Thoracic aorta (tissue), 2 donors: Measurements from ENCODE around the gene KIFC3. TPM values are rescaled to one million over a fixed set of nuclear protein-coding genes. Genes with fewer than 3 reads are reported as not detected.
"Not testable (repeated sequence)": the region's sequence is repeated elsewhere in the genome, so short reads cannot be mapped to it uniquely, and the experiment has no call there.

Experiments used
- ATAC-seq: fragments of 150-250 bp; one replicate; pipeline ENCODE4 v1.8.0; 2017; ENCODE audit warnings: low read depth; ENCODE audit not compliant: insufficient number of reproducible peaks, low FRiP score
- DNase-seq: peaks from one replicate; pipeline ENCODE4 v3.0.0-alpha.2; 2020; ENCODE audit warnings: low spot score
- H3K27ac ChIP-seq, 2 donors: fragments of 200-600 bp; sonication (generic); 1 replicate in 1 of 2; 2 replicates in 1 of 2; pipeline ENCODE4 v1.5.1; 2016; ENCODE audit warnings: mild to moderate bottlenecking in 2 of 2, moderate library complexity in 2 of 2
- H3K27me3 ChIP-seq: fragments of 200-600 bp; sonication (generic); replicated peaks from 2 replicates; pipeline ENCODE4 v1.6.0; 2016; ENCODE audit warnings: mild to moderate bottlenecking; ENCODE audit not compliant: insufficient read depth
- H3K36me3 ChIP-seq: fragments of 200-600 bp; sonication (generic); one replicate; pipeline ENCODE4 v1.5.1; 2016
- H3K4me1 ChIP-seq, 2 donors: fragments of 200-600 bp; sonication (generic); 1 replicate in 1 of 2; 2 replicates in 1 of 2; pipeline versions ENCODE4 v1.5.1 to v1.6.0; 2016; ENCODE audit warnings: low read depth in 2 of 2, mild to moderate bottlenecking in 1 of 2; ENCODE audit not compliant: control insufficient read depth in 1 of 2
- H3K4me3 ChIP-seq: fragments of 200-600 bp; sonication (generic); 2 replicates; pipeline ENCODE4 v1.5.1; 2016; ENCODE audit warnings: mild to moderate bottlenecking
- H3K9me3 ChIP-seq: fragments of 200-600 bp; sonication (generic); 2 replicates; pipeline ENCODE4 v1.5.1; 2016
- CTCF ChIP-seq: fragments of 200-600 bp; sonication (generic); IDR thresholded peaks from one replicate; pipeline ENCODE4 v1.5.1; 2019; ENCODE audit warnings: antibody characterized with exemption
- total RNA-seq, 2 donors: library from RNA; depleted of rRNA; stranded (reverse); fragments of >200 nt; gene quantifications; one replicate each; pipeline versions ENCODE4 v1.1.0 to v1.2.3, GENCODE V29; 2016

The KIFC3 gene
- total RNA-seq: 100 to 1,000 TPM; 109 to 123 TPM

GRCh38 chr16:57802341-57803133 lies at the start of gene KIFC3:
TSS of gene KIFC3 (minus strand) at chr16:57802491. CDS start at chr16:57798243, 4,248 bp downstream.
- H3K27me3 ChIP-seq: no peaks in the 10 kb centered on the region
- peak within 1 kb of the TSS; percentile 84 to 87 for H3K27ac ChIP-seq
- no peak for TF ChIP-seq CTCF
- peak within 1 kb of the TSS; percentile 87 for H3K4me3 ChIP-seq
- no peaks in the 10 kb centered on the region for H3K9me3 ChIP-seq
- H3K4me1 ChIP-seq: peaks cover 29 to 49% of the 10 kb centered on the region in 2 donors
- ATAC-seq (peak; percentile 74), DNase-seq (peak; percentile 65)
- no peaks in the 10 kb centered on the region for H3K36me3 ChIP-seq

- ATAC-seq: no peak
- TF ChIP-seq CTCF: no peak
- Histone ChIP-seq H3K4me1 (no peaks in the 10 kb centered on the region), H3K4me3 (no peak overlapping the region), H3K27me3 (no peaks in the 10 kb centered on the region), H3K27ac (no peak overlapping the region), H3K36me3 (no peaks in the 10 kb centered on the region), H3K9me3 (no peaks in the 10 kb centered on the region)
- no peak for DNase-seq
Observed at GRCh38 chr16:57848181-57848580, 45.9 kb upstream of the KIFC3 start.

- not testable (repeated sequence) for H3K36me3 ChIP-seq, H3K4me1 ChIP-seq, H3K27ac ChIP-seq, DNase-seq, H3K27me3 ChIP-seq, H3K4me3 ChIP-seq, H3K9me3 ChIP-seq, ATAC-seq
Observed at GRCh38 chr16:57846931-57847330, 44.6 kb upstream of the KIFC3 start.

- no peak for ATAC-seq
- no peaks in the 10 kb centered on the region for H3K27me3 ChIP-seq
- H3K9me3 ChIP-seq: no peaks in the 10 kb centered on the region
- no peak for TF ChIP-seq CTCF
- no peak overlapping the region for H3K4me3 ChIP-seq
- no peaks in the 10 kb centered on the region for H3K36me3 ChIP-seq
- H3K4me1 ChIP-seq: no peaks in the 10 kb centered on the region
- no peak overlapping the region for H3K27ac ChIP-seq
- DNase-seq: no peak
Observed at GRCh38 chr16:57846078-57846697, 43.9 kb upstream of the KIFC3 start.

- H3K27ac ChIP-seq: no peak overlapping the region
- ATAC-seq (no peak), DNase-seq (no peak)
- H3K36me3 ChIP-seq: no peaks in the 10 kb centered on the region
- H3K27me3 ChIP-seq: no peaks in the 10 kb centered on the region
- no peak for TF ChIP-seq CTCF
- no peaks in the 10 kb centered on the region for H3K9me3 ChIP-seq
- no peaks in the 10 kb centered on the region for H3K4me1 ChIP-seq
- no peak overlapping the region for H3K4me3 ChIP-seq
Observed at GRCh38 chr16:57845115-57845514, 42.8 kb upstream of the KIFC3 start.
